Measurements from ENCODE around the gene U2AF1. TPM values are rescaled to one million over a fixed set of nuclear protein-coding genes. Genes with fewer than 3 reads are reported as not detected.
A peak's percentile ranks its signal among the peaks of the same experiment; 100 is the strongest.
"Not testable (repeated sequence)": the region's sequence is repeated elsewhere in the genome, so short reads cannot be mapped to it uniquely, and the experiment has no call there.

The U2AF1 gene
- total and polyA plus RNA-seq, 9 donors: 10.2 to 68.6 (median 44.8) TPM

- no CpG with 5 or more reads among the region's 12 CpGs for WGBS (ENCODE audit: insufficient coverage)
- not testable (repeated sequence) for H3K36me3 ChIP-seq (ENCODE audit: control insufficient read depth, insufficient read depth, low read length); H3K27ac ChIP-seq (ENCODE audit: low read length); H3K27me3 ChIP-seq (ENCODE audit: control insufficient read depth, insufficient read depth, low read length); DNase-seq; H3K9me3 ChIP-seq (replicated peaks; ENCODE audit: control insufficient read depth, low read depth, low read length); H3K4me3 ChIP-seq (ENCODE audit: low read length); H3K4me1 ChIP-seq (ENCODE audit: control insufficient read depth, insufficient read depth, low read length)
Observed at GRCh38 chr21:43066690-43067089, 40.7 kb downstream of the U2AF1 start.

- no CpG with 5 or more reads among the region's 30 CpGs for WGBS (ENCODE audit: insufficient coverage)
- DNase-seq; H3K27me3 ChIP-seq (ENCODE audit: control insufficient read depth, insufficient read depth, low read length); H3K9me3 ChIP-seq (replicated peaks; ENCODE audit: control insufficient read depth, low read depth, low read length); H3K36me3 ChIP-seq (ENCODE audit: control insufficient read depth, insufficient read depth, low read length); H3K4me3 ChIP-seq (ENCODE audit: low read length); H3K4me1 ChIP-seq (ENCODE audit: control insufficient read depth, insufficient read depth, low read length); H3K27ac ChIP-seq (ENCODE audit: low read length): not testable (repeated sequence)
Observed at GRCh38 chr21:43065991-43066390, 41.4 kb downstream of the U2AF1 start.

GRCh38 chr21:43064265-43064917 lies 43.0 kb downstream of the U2AF1 start:
- not testable (repeated sequence) for H3K27ac ChIP-seq (ENCODE audit: low read length); H3K4me1 ChIP-seq (ENCODE audit: control insufficient read depth, insufficient read depth, low read length); H3K9me3 ChIP-seq (replicated peaks; ENCODE audit: control insufficient read depth, low read depth, low read length); H3K36me3 ChIP-seq (ENCODE audit: control insufficient read depth, insufficient read depth, low read length); H3K27me3 ChIP-seq (ENCODE audit: control insufficient read depth, insufficient read depth, low read length); H3K4me3 ChIP-seq (ENCODE audit: low read length); DNase-seq
- WGBS (ENCODE audit: insufficient coverage): no CpG with 5 or more reads among the region's 22 CpGs

- not testable (repeated sequence) for H3K27ac ChIP-seq (ENCODE audit: low read length); H3K4me1 ChIP-seq (ENCODE audit: control insufficient read depth, insufficient read depth, low read length); H3K9me3 ChIP-seq (replicated peaks; ENCODE audit: control insufficient read depth, low read depth, low read length); H3K27me3 ChIP-seq (ENCODE audit: control insufficient read depth, insufficient read depth, low read length); H3K4me3 ChIP-seq (ENCODE audit: low read length); H3K36me3 ChIP-seq (ENCODE audit: control insufficient read depth, insufficient read depth, low read length); DNase-seq
- no CpG with 5 or more reads among the region's 28 CpGs for WGBS (ENCODE audit: insufficient coverage)
Observed at GRCh38 chr21:43062955-43063664, 44.3 kb downstream of the U2AF1 start.

GRCh38 chr21:43053112-43053511 lies 54.3 kb downstream of the U2AF1 start:
- not testable (repeated sequence) for H3K36me3 ChIP-seq (ENCODE audit: control insufficient read depth, insufficient read depth, low read length); DNase-seq; H3K27ac ChIP-seq (ENCODE audit: low read length); H3K27me3 ChIP-seq (ENCODE audit: control insufficient read depth, insufficient read depth, low read length); H3K9me3 ChIP-seq (replicated peaks; ENCODE audit: control insufficient read depth, low read depth, low read length); H3K4me3 ChIP-seq (ENCODE audit: low read length); H3K4me1 ChIP-seq (ENCODE audit: control insufficient read depth, insufficient read depth, low read length)
- no CpG with 5 or more reads among the region's 13 CpGs for WGBS (ENCODE audit: insufficient coverage)

- not testable (repeated sequence) for DNase-seq; H3K27me3 ChIP-seq (ENCODE audit: control insufficient read depth, insufficient read depth, low read length); H3K9me3 ChIP-seq (replicated peaks; ENCODE audit: control insufficient read depth, low read depth, low read length); H3K4me3 ChIP-seq (ENCODE audit: low read length); H3K36me3 ChIP-seq (ENCODE audit: control insufficient read depth, insufficient read depth, low read length)
- WGBS (ENCODE audit: insufficient coverage): 55% methylated on average over 7 of the region's 21 CpGs
- peaks cover 10% of the 10 kb centered on the region for H3K4me1 ChIP-seq (ENCODE audit: control insufficient read depth, insufficient read depth, low read length)
- H3K27ac ChIP-seq (ENCODE audit: low read length): peak overlapping the region; percentile 65
Observed at GRCh38 chr21:43045876-43046821, 61.2 kb downstream of the U2AF1 start.

- H3K27ac ChIP-seq (ENCODE audit: low read length): peak overlapping the region; percentile 65
- no CpG with 5 or more reads among the region's 17 CpGs for whole genome bisulfite sequencing (ENCODE audit: insufficient coverage)
- H3K4me1 ChIP-seq (ENCODE audit: control insufficient read depth, insufficient read depth, low read length): peaks cover 10% of the 10 kb centered on the region
- not testable (repeated sequence) for H3K27me3 ChIP-seq (ENCODE audit: control insufficient read depth, insufficient read depth, low read length); DNase-seq; H3K4me3 ChIP-seq (ENCODE audit: low read length); H3K9me3 ChIP-seq (replicated peaks; ENCODE audit: control insufficient read depth, low read depth, low read length); H3K36me3 ChIP-seq (ENCODE audit: control insufficient read depth, insufficient read depth, low read length)
Observed at GRCh38 chr21:43045165-43045875, 62.0 kb downstream of the U2AF1 start.

- H3K36me3 ChIP-seq (ENCODE audit: control insufficient read depth, insufficient read depth, low read length); H3K27ac ChIP-seq (ENCODE audit: low read length); H3K9me3 ChIP-seq (replicated peaks; ENCODE audit: control insufficient read depth, low read depth, low read length); H3K4me3 ChIP-seq (ENCODE audit: low read length); DNase-seq; H3K27me3 ChIP-seq (ENCODE audit: control insufficient read depth, insufficient read depth, low read length): not testable (repeated sequence)
- H3K4me1 ChIP-seq (ENCODE audit: control insufficient read depth, insufficient read depth, low read length): peaks cover 10% of the 10 kb centered on the region
- WGBS (ENCODE audit: insufficient coverage): 66% methylated on average over 4 of the region's 14 CpGs
Observed at GRCh38 chr21:43044547-43044946, 62.8 kb downstream of the U2AF1 start.

- H3K4me3 ChIP-seq (ENCODE audit: low read length); DNase-seq; H3K9me3 ChIP-seq (replicated peaks; ENCODE audit: control insufficient read depth, low read depth, low read length); H3K27me3 ChIP-seq (ENCODE audit: control insufficient read depth, insufficient read depth, low read length); H3K27ac ChIP-seq (ENCODE audit: low read length); H3K36me3 ChIP-seq (ENCODE audit: control insufficient read depth, insufficient read depth, low read length): not testable (repeated sequence)
- peaks cover 10% of the 10 kb centered on the region for H3K4me1 ChIP-seq (ENCODE audit: control insufficient read depth, insufficient read depth, low read length)
- WGBS (ENCODE audit: insufficient coverage): 78% methylated on average over 4 of the region's 14 CpGs
Observed at GRCh38 chr21:43043291-43043690, 64.1 kb downstream of the U2AF1 start.
